ENCODE data around the gene CKAP4. TPM values are rescaled to one million over a fixed set of nuclear protein-coding genes. Genes with fewer than 3 reads are reported as not detected.

The CKAP4 gene
- total and polyA plus RNA-seq, 10 of the 15 experiments (the other 5 are each of a cell fraction or from before 2014, with no cell fraction given) = 0.39 to 23.6 (median 11.1) TPM

GRCh38 chr12:106256524-106256923 lies 8.7 kb upstream of the CKAP4 start:
- ChIA-PET RAD21 (ENCODE audit: unreplicated experiment) (no interaction called here), SMC1A (ENCODE audit: uncharacterized antibody, unreplicated experiment) (no interaction called here), POLR2A (no interaction called here), CTCF (interaction anchor here (1.6 kb wide), 1 partner anchor 26 kb away, joined by 4 read pairs; no protein-coding TSS in a partner anchor)
- no peak for FAIRE-seq
- Histone ChIP-seq H2AFZ (ENCODE audit: control insufficient read depth, low read depth, low read length) (no peak overlapping the region), H3K9me3 (replicated peaks; ENCODE audit: control insufficient read depth, insufficient read depth, low read length) (no peaks in the 10 kb centered on the region), H3K4me3 (no peak overlapping the region), H3K36me3 (ENCODE audit: control insufficient read depth in 2 of 2, insufficient read depth in 2 of 2, low read length in 1 of 2) (no peaks in the 10 kb centered on the region), H3K4me1 (ENCODE audit: control insufficient read depth, insufficient read depth, low read length) (no peaks in the 10 kb centered on the region), H3K79me2 (ENCODE audit: control insufficient read depth, insufficient read depth, low read length) (no peaks in the 10 kb centered on the region), H3K27ac (ENCODE audit: control insufficient read depth, insufficient read depth) (no peak overlapping the region), H4K20me1 (ENCODE audit: control insufficient read depth, insufficient read depth) (no peaks in the 10 kb centered on the region), H3K27me3 (replicated peaks in 1 of 2; ENCODE audit: control insufficient read depth in 2 of 2, insufficient read depth in 2 of 2, low read length in 1 of 2) (no peaks in the 10 kb centered on the region), H3K4me2 (ENCODE audit: control insufficient read depth, insufficient read depth) (no peak overlapping the region), H3K9ac (ENCODE audit: control insufficient read depth, insufficient read depth, low read length) (no peak overlapping the region)
- in situ Hi-C loops (cut with MboI) = no loop called here
- no TSS peak for BruUV-seq (replicated peaks)
- intact Hi-C loops (cut with micrococcal nuclease; ENCODE audit: unreplicated experiment) = no loop called here
- ATAC-seq = no peak
- no peak for TF ChIP-seq ELK1 (IDR thresholded peaks at IDR 0.05; ENCODE audit: low read depth, low read length)
- DNase-seq (ENCODE audit: low read depth, low spot score) = no peak

- DNase-seq (ENCODE audit: low read depth, low spot score) (no peak), ATAC-seq (no peak), FAIRE-seq (no peak)
- Histone ChIP-seq H3K36me3 (ENCODE audit: control insufficient read depth in 2 of 2, insufficient read depth in 2 of 2, low read length in 1 of 2) (no peaks in the 10 kb centered on the region), H3K4me1 (ENCODE audit: control insufficient read depth, insufficient read depth, low read length) (no peaks in the 10 kb centered on the region), H3K4me2 (ENCODE audit: control insufficient read depth, insufficient read depth) (no peak overlapping the region), H3K9ac (ENCODE audit: control insufficient read depth, insufficient read depth, low read length) (no peak overlapping the region), H3K27ac (ENCODE audit: control insufficient read depth, insufficient read depth) (no peak overlapping the region), H3K4me3 (no peak overlapping the region), H3K27me3 (replicated peaks in 1 of 2; ENCODE audit: control insufficient read depth in 2 of 2, insufficient read depth in 2 of 2, low read length in 1 of 2) (no peaks in the 10 kb centered on the region), H2AFZ (ENCODE audit: control insufficient read depth, low read depth, low read length) (no peak overlapping the region), H3K9me3 (replicated peaks; ENCODE audit: control insufficient read depth, insufficient read depth, low read length) (no peaks in the 10 kb centered on the region), H3K79me2 (ENCODE audit: control insufficient read depth, insufficient read depth, low read length) (no peaks in the 10 kb centered on the region), H4K20me1 (ENCODE audit: control insufficient read depth, insufficient read depth) (no peaks in the 10 kb centered on the region)
- in situ Hi-C loops (cut with MboI) = no loop called here
- RAD21 ChIA-PET (ENCODE audit: unreplicated experiment) = interaction anchor here (0.9 kb wide), 1 partner anchor 69 kb away, joined by 3 read pairs; no protein-coding TSS in a partner anchor
- SMC1A ChIA-PET (ENCODE audit: uncharacterized antibody, unreplicated experiment) = no interaction called here
- 55% methylated on average over 5 of the region's 5 CpGs for WGBS (ENCODE audit: insufficient coverage, insufficient replicate concordance, low lambda C conversion rate, missing lambda C conversion rate)
- no TSS peak for BruUV-seq (replicated peaks)
- POLR2A ChIA-PET = no interaction called here
- CTCF ChIA-PET = interaction anchor here (1.6 kb wide), 1 partner anchor 27 kb away, joined by 4 read pairs; no protein-coding TSS in a partner anchor
- intact Hi-C loops (cut with micrococcal nuclease; ENCODE audit: unreplicated experiment) = no loop called here
- TF ChIP-seq JUND (IDR thresholded peaks at IDR 0.05; ENCODE audit: low read depth, low read length) (no peak), ZNF24 (IDR thresholded peaks at IDR 0.05) (no peak), ZBTB4 (CRISPR knock-in tag; IDR thresholded peaks at IDR 0.05) (no peak), KDM1A (IDR thresholded peaks at IDR 0.05; ENCODE audit: borderline replicate concordance) (no peak), NBN (IDR thresholded peaks at IDR 0.05) (no peak), EGR1 (IDR thresholded peaks at IDR 0.05; ENCODE audit: borderline replicate concordance in 1 of 2, low read depth in 2 of 2, low read length in 2 of 2) (no peak), PRDM15 (CRISPR knock-in tag; IDR thresholded peaks at IDR 0.05) (no peak), RCOR1 (conservative IDR thresholded peaks at IDR 0.05; ENCODE audit: low read depth, low read length) (no peak), IRF4 (IDR thresholded peaks at IDR 0.05; ENCODE audit: low read depth, low read length) (no peak)
Observed at GRCh38 chr12:106255952-106256351, 8.1 kb upstream of the CKAP4 start.
